Calu3 (cell line): ENCODE measurements around the gene TOR4A. TPM values are rescaled to one million over a fixed set of nuclear protein-coding genes. Genes with fewer than 3 reads are reported as not detected.

Source experiments
- BruUV-seq: library from RNA; stranded (reverse); fragments of 400-500 nt; replicated peaks from 2 replicates; lab custom pipeline; 2021; lab: Mats Ljungman, UMichigan
- CTCF ChIA-PET: fragments of 300-600 bp; sonication (Branson Sonifier 250); formaldehyde crosslinking; loops from one replicate; lab custom pipeline; 2022; ENCODE audit warnings: antibody characterized with exemption; lab: Charles Lee
- DNase-seq: peaks from one replicate; pipeline ENCODE4 v3.0.0; 2022
- H3K27ac Mint-ChIP-seq: one replicate; pipeline ENCODE4 v1.8.0; 2022; ENCODE audit warnings: mixed read lengths; ENCODE audit not compliant: unreplicated experiment
- H3K27me3 Mint-ChIP-seq: one replicate; pipeline ENCODE4 v1.8.0; 2022; ENCODE audit warnings: mixed read lengths; ENCODE audit not compliant: unreplicated experiment
- H3K36me3 Mint-ChIP-seq: one replicate; pipeline ENCODE4 v1.8.0; 2022; ENCODE audit warnings: mild to moderate bottlenecking, moderate library complexity, mixed read lengths; ENCODE audit not compliant: insufficient read depth, unreplicated experiment
- H3K4me1 Mint-ChIP-seq: one replicate; pipeline ENCODE4 v1.8.0; 2022; ENCODE audit warnings: mild to moderate bottlenecking, low read depth, mixed read lengths; ENCODE audit not compliant: unreplicated experiment
- H3K4me3 Mint-ChIP-seq: one replicate; pipeline ENCODE4 v1.8.0; 2022; ENCODE audit warnings: mild to moderate bottlenecking, low read depth, moderate library complexity, mixed read lengths; ENCODE audit not compliant: unreplicated experiment
- H3K9me3 Mint-ChIP-seq: one replicate; pipeline ENCODE4 v1.8.0; 2022; ENCODE audit warnings: low read depth, mixed read lengths; ENCODE audit not compliant: unreplicated experiment
- CTCF ChIP-seq: fragments of 200-600 bp; IDR thresholded peaks from one replicate; pipeline ENCODE4 v1.8.0; 2022; ENCODE audit warnings: antibody characterized with exemption; ENCODE audit not compliant: unreplicated experiment
- intact Hi-C: fragments of 100-400 bp; cut with micrococcal nuclease; formaldehyde crosslinking; loops from one replicate; pipeline ENCODE4 v1.10.0; 2022; ENCODE audit not compliant: unreplicated experiment
- total RNA-seq: library from RNA; stranded (reverse); gene quantifications from 2 replicates; pipeline ENCODE4 v1.2.3, GENCODE V29; 2022

Gene TOR4A
- total RNA-seq, 1 experiment from 2014 or later = 51.8 TPM

GRCh38 chr9:137231372-137232039 is 46.0 kb upstream of the TOR4A start:
- peaks cover 17% of the 10 kb centered on the region for H3K27me3 Mint-ChIP-seq
- H3K27ac Mint-ChIP-seq = no peak overlapping the region
- H3K4me1 Mint-ChIP-seq = peaks cover 22% of the 10 kb centered on the region
- DNase-seq = no peak
- H3K36me3 Mint-ChIP-seq = peaks cover 25% of the 10 kb centered on the region
- intact Hi-C loops = no loop called here
- TF ChIP-seq CTCF = no peak
- H3K9me3 Mint-ChIP-seq = no peaks in the 10 kb centered on the region
- no TSS peak for BruUV-seq
- CTCF ChIA-PET = interaction anchor here (0.6 kb wide), 1 partner anchor 86 kb away, joined by 3 read pairs; no protein-coding TSS in a partner anchor
- H3K4me3 Mint-ChIP-seq = no peak overlapping the region

GRCh38 chr9:137232101-137232500 is 45.4 kb upstream of the TOR4A start:
- no TSS peak for BruUV-seq
- Mint-ChIP-seq H3K4me1 (peaks cover 18% of the 10 kb centered on the region), H3K4me3 (no peak overlapping the region), H3K27ac (no peak overlapping the region), H3K27me3 (peaks cover 17% of the 10 kb centered on the region), H3K9me3 (no peaks in the 10 kb centered on the region), H3K36me3 (peaks cover 19% of the 10 kb centered on the region)
- intact Hi-C loops = no loop called here
- no peak for TF ChIP-seq CTCF
- CTCF ChIA-PET = interaction anchor here (0.6 kb wide), 1 partner anchor 86 kb away, joined by 3 read pairs; no protein-coding TSS in a partner anchor
- no peak for DNase-seq

- intact Hi-C loops = no loop called here
- no peak overlapping the region for H3K27ac Mint-ChIP-seq
- H3K9me3 Mint-ChIP-seq = no peaks in the 10 kb centered on the region
These were observed 45.0 kb upstream of the TOR4A start for GRCh38 chr9:137232510-137232909.

GRCh38 chr9:137233143-137233980 is 44.2 kb upstream of the TOR4A start:
- peaks cover 19% of the 10 kb centered on the region for H3K4me1 Mint-ChIP-seq
- H3K27me3 Mint-ChIP-seq = peaks cover 17% of the 10 kb centered on the region
- H3K27ac Mint-ChIP-seq = no peak overlapping the region
- BruUV-seq = no TSS peak
- CTCF ChIA-PET = no interaction called here
- DNase-seq = no peak
- no peak for TF ChIP-seq CTCF
- peaks cover 11% of the 10 kb centered on the region for H3K36me3 Mint-ChIP-seq
- H3K9me3 Mint-ChIP-seq = no peaks in the 10 kb centered on the region
- no peak overlapping the region for H3K4me3 Mint-ChIP-seq
- intact Hi-C loops = no loop called here

More at GRCh38 chr9:137232510-137232909, 45.0 kb upstream of the TOR4A start:
- no peak for DNase-seq
- no TSS peak for BruUV-seq
- peaks cover 17% of the 10 kb centered on the region for H3K27me3 Mint-ChIP-seq
- peaks cover 16% of the 10 kb centered on the region for H3K4me1 Mint-ChIP-seq
- no peak for TF ChIP-seq CTCF
- H3K36me3 Mint-ChIP-seq = peaks cover 14% of the 10 kb centered on the region
- CTCF ChIA-PET = no interaction called here
- no peak overlapping the region for H3K4me3 Mint-ChIP-seq
